Measurements from ENCODE around the gene AMELX. TPM values are rescaled to one million over a fixed set of nuclear protein-coding genes. Genes with fewer than 3 reads are reported as not detected.

Gene AMELX
- total RNA-seq, 1 experiment from 2014 or later: not detected

DNA sequence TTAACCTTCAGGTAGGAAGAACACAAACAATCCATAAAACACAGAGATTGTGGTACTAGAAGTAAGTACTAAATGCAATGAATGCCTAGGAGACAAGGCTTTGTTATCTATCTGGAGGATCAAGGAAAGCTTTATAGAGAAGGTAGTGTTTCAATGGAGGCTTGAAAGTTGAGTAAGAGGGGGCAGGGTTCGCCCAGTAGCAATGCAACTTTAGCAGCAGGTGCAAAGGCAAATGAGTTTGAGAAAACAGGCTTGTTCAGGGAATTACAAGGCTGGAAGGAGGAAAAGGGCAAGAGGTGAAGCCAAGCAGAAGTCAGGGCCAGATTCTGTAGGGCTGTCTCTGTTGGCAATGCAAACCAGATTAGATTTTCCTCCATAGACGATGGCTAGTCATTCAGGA, 35.5 kb upstream of the AMELX start:
- H3K36me3 ChIP-seq (ENCODE audit: control insufficient read depth, insufficient read depth, low read length): no peaks in the 10 kb centered on the region
- intact Hi-C loops (cut with micrococcal nuclease; ENCODE audit: unreplicated experiment) (no loop called here), in situ Hi-C loops (cut with HindIII; ENCODE audit: low pct_unique_long_range_greater_than_20kb, low sequenced_read_pairs) (no loop called here)
- ChIA-PET CTCF (no interaction called here), POLR2A (no interaction called here)
- no peak overlapping the region for H3K4me3 ChIP-seq (ENCODE audit: low read depth in 2 of 2, low read length in 2 of 2)
- TF ChIP-seq REST (IDR thresholded peaks at IDR 0.05; ENCODE audit: insufficient read depth in 1 of 2, low read depth in 2 of 2, low read length in 1 of 2): no peak
- no peak for TF ChIP-seq SIN3A (IDR thresholded peaks at IDR 0.05; ENCODE audit: borderline replicate concordance, insufficient read depth, low read depth, low read length)
- DNase-seq (ENCODE audit: low read depth, low spot score) (no peak), ATAC-seq (no peak)
- no peaks in the 10 kb centered on the region for H3K27me3 ChIP-seq (ENCODE audit: control insufficient read depth, insufficient read depth, low read length)
- H3K27ac ChIP-seq (ENCODE audit: low read length): no peak overlapping the region
- no peaks in the 10 kb centered on the region for H3K4me1 ChIP-seq (ENCODE audit: control insufficient read depth, insufficient read depth, low read length)
- no TSS peak for BruUV-seq (replicated peaks)
- H3K9me3 ChIP-seq (ENCODE audit: control insufficient read depth, insufficient read depth, low read depth, low read length): no peaks in the 10 kb centered on the region

DNA sequence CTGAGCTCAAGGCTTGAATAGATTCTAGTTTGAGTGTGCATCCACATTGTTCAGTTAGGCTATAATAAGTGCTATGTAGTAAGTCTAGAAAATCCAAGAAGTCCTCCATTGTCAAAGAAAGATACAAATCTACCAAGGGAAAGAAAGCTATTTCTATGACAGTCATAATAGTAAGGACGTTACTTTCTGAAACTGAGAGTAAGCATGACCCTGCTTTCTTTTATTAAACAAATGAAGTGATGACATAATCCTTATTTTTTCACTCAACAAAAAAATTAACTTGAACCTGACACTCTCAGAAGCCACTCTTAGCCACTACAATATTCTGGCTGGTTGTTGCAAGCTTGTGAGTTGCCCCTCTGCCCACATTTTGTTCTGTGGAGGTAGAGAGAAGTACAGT, 33.8 kb upstream of the AMELX start:
- intact Hi-C loops (cut with micrococcal nuclease; ENCODE audit: unreplicated experiment): no loop called here
- Histone ChIP-seq H3K27ac (ENCODE audit: low read length) (no peak overlapping the region), H3K4me1 (ENCODE audit: control insufficient read depth, insufficient read depth, low read length) (no peaks in the 10 kb centered on the region), H3K36me3 (ENCODE audit: control insufficient read depth, insufficient read depth, low read length) (no peaks in the 10 kb centered on the region), H3K9me3 (ENCODE audit: control insufficient read depth, insufficient read depth, low read depth, low read length) (no peaks in the 10 kb centered on the region), H3K27me3 (ENCODE audit: control insufficient read depth, insufficient read depth, low read length) (no peaks in the 10 kb centered on the region), H3K4me3 (ENCODE audit: low read depth in 2 of 2, low read length in 2 of 2) (no peak overlapping the region)
- TF ChIP-seq POLR2AphosphoS5 (IDR thresholded peaks at IDR 0.05; ENCODE audit: low read depth, low read length) (no peak), SIN3A (IDR thresholded peaks at IDR 0.05; ENCODE audit: borderline replicate concordance, insufficient read depth, low read depth, low read length) (no peak)
- ChIA-PET POLR2A (no interaction called here), CTCF (no interaction called here)
- ATAC-seq: no peak
- BruUV-seq (replicated peaks): no TSS peak
- DNase-seq (ENCODE audit: low read depth, low spot score): no peak
- in situ Hi-C loops (cut with HindIII; ENCODE audit: low pct_unique_long_range_greater_than_20kb, low sequenced_read_pairs): no loop called here

- no peaks in the 10 kb centered on the region for H3K4me1 ChIP-seq (ENCODE audit: control insufficient read depth, insufficient read depth, low read length)
- no peaks in the 10 kb centered on the region for H3K9me3 ChIP-seq (ENCODE audit: control insufficient read depth, insufficient read depth, low read depth, low read length)
- intact Hi-C loops (cut with micrococcal nuclease; ENCODE audit: unreplicated experiment) (no loop called here), in situ Hi-C loops (cut with HindIII; ENCODE audit: low pct_unique_long_range_greater_than_20kb, low sequenced_read_pairs) (no loop called here)
- CTCF ChIA-PET: no interaction called here
- H3K36me3 ChIP-seq (ENCODE audit: control insufficient read depth, insufficient read depth, low read length): no peaks in the 10 kb centered on the region
- H3K4me3 ChIP-seq (ENCODE audit: low read depth in 2 of 2, low read length in 2 of 2): no peak overlapping the region
- POLR2A ChIA-PET: no interaction called here
- TF ChIP-seq CTCF (IDR thresholded peaks at IDR 0.05) (no peak), SIN3A (IDR thresholded peaks at IDR 0.05; ENCODE audit: borderline replicate concordance, insufficient read depth, low read depth, low read length) (no peak), TCF7L2 (IDR thresholded peaks at IDR 0.05; ENCODE audit: low read depth, low read length) (no peak), REST (IDR thresholded peaks at IDR 0.05; ENCODE audit: insufficient read depth in 1 of 2, low read depth in 2 of 2, low read length in 1 of 2) (no peak), POLR2AphosphoS5 (IDR thresholded peaks at IDR 0.05; ENCODE audit: low read depth, low read length) (no peak)
- no peak overlapping the region for H3K27ac ChIP-seq (ENCODE audit: low read length)
- no peaks in the 10 kb centered on the region for H3K27me3 ChIP-seq (ENCODE audit: control insufficient read depth, insufficient read depth, low read length)
- DNase-seq (ENCODE audit: low read depth, low spot score) (no peak), ATAC-seq (no peak)
- BruUV-seq (replicated peaks): no TSS peak
Observed at GRCh38 chrX:11261260-11261659, 32.0 kb upstream of the AMELX start.
